Uterus (tissue), 4 donors: ENCODE results near the gene ZNF780A. TPM values are rescaled to one million over a fixed set of nuclear protein-coding genes. Genes with fewer than 3 reads are reported as not detected.
A peak's percentile ranks its signal among the peaks of the same experiment; 100 is the strongest.

ENCODE experiments used
- DNase-seq, 2 donors: peaks; one replicate each; pipeline ENCODE4 v3.0.0-alpha.2; 2019 to 2020
- H3K27ac ChIP-seq, 2 donors: fragments of 200-600 bp; sonication (generic); 1 replicate in 1 of 2; 2 replicates in 1 of 2; pipeline ENCODE4 v1.5.1; 2016 to 2018
- H3K27me3 ChIP-seq, 2 donors: fragments of 200-600 bp; sonication (generic); one replicate each; pipeline ENCODE4 v1.5.1; 2018 to 2019; ENCODE audit warnings: control low read depth in 1 of 2
- H3K36me3 ChIP-seq, 2 donors: fragments of 200-600 bp; sonication (generic); one replicate each; pipeline ENCODE4 v1.5.1; 2019; ENCODE audit warnings: control low read depth in 1 of 2
- H3K4me1 ChIP-seq, 2 donors: fragments of 200-600 bp; sonication (generic); one replicate each; pipeline ENCODE4 v1.5.1; 2018 to 2019; ENCODE audit warnings: control low read depth in 1 of 2
- H3K4me3 ChIP-seq, 2 donors: fragments of 200-600 bp; sonication (generic); 1 replicate in 1 of 2; 2 replicates in 1 of 2; pipeline ENCODE4 v1.5.1; 2018 to 2019; ENCODE audit warnings: mild to moderate bottlenecking in 1 of 2
- H3K9me3 ChIP-seq, 2 donors: fragments of 200-600 bp; sonication (generic); one replicate each; pipeline ENCODE4 v1.5.1; 2019; ENCODE audit warnings: control low read depth in 1 of 2
- POLR2A ChIP-seq, 2 donors: fragments of 450-650 bp; IDR thresholded peaks; one replicate each; pipeline ENCODE4 v1.6.1; 2016; ENCODE audit warnings: antibody characterized with exemption in 2 of 2, mild to moderate bottlenecking in 1 of 2, moderate library complexity in 1 of 2
- intact Hi-C: fragments of 100-400 bp; cut with DNase I; formaldehyde crosslinking; loops from one replicate; pipeline ENCODE4 v1.15.1; 2023; ENCODE audit warnings: low total_unique reads
- total RNA-seq, 4 donors: library from RNA; depleted of rRNA in 3 of 4; stranded (reverse); fragments of >200 nt in 3 of 4; gene quantifications; one replicate each; pipeline versions ENCODE4 v1.1.0 to v1.2.4, GENCODE V29; 2014 to 2023
- TF ChIP-seq, protein P1 (sequence below), 4 experiments: fragments of 200-600 bp in 2 of 4; fragments of 450-650 bp in 2 of 4; sonication (generic) in 2 of 4; IDR thresholded peaks; one replicate each; pipeline ENCODE4 v1.5.1; 2016 to 2019; ENCODE audit warnings: antibody characterized with exemption in 4 of 4, mild to moderate bottlenecking in 2 of 4, moderate library complexity in 1 of 4
- donor health status: DM: yes; HTN: yes; CAD: no.

Gene ZNF780A
- 10 to 100 TPM in 3 of 4 donors, 1 to 10 TPM in 1; 9.4 to 52.9 (median 18.5) TPM for total RNA-seq

GRCh38 chr19:40090241-40091204, at the start of gene ZNF780A:
ZNF780A (minus strand) TSS chr19:40090943; CDS start chr19:40084753, 6,190 bp downstream.
- Histone ChIP-seq H3K36me3 (no peaks in the 10 kb centered on the region), H3K27ac (peak within 1 kb of the TSS; percentile 79 to 87), H3K9me3 (no peaks in the 10 kb centered on the region), H3K27me3 (no peaks in the 10 kb centered on the region), H3K4me3 (peak within 1 kb of the TSS; percentile 65 to 88), H3K4me1 (no peaks in the 10 kb centered on the region)
- peak; percentile 59 to 69 for DNase-seq
- intact Hi-C loops = no loop called here
- TF ChIP-seq, protein P1, sequence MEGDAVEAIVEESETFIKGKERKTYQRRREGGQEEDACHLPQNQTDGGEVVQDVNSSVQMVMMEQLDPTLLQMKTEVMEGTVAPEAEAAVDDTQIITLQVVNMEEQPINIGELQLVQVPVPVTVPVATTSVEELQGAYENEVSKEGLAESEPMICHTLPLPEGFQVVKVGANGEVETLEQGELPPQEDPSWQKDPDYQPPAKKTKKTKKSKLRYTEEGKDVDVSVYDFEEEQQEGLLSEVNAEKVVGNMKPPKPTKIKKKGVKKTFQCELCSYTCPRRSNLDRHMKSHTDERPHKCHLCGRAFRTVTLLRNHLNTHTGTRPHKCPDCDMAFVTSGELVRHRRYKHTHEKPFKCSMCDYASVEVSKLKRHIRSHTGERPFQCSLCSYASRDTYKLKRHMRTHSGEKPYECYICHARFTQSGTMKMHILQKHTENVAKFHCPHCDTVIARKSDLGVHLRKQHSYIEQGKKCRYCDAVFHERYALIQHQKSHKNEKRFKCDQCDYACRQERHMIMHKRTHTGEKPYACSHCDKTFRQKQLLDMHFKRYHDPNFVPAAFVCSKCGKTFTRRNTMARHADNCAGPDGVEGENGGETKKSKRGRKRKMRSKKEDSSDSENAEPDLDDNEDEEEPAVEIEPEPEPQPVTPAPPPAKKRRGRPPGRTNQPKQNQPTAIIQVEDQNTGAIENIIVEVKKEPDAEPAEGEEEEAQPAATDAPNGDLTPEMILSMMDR (IDR thresholded peaks at IDR 0.05) = no peak
- peak in 1 of 2 donors; percentile 32 for TF ChIP-seq POLR2A (IDR thresholded peaks at IDR 0.05)

- no peak overlapping the region for H3K27ac ChIP-seq
- no peaks in the 10 kb centered on the region for H3K9me3 ChIP-seq
- no peaks in the 10 kb centered on the region for H3K36me3 ChIP-seq
- H3K4me1 ChIP-seq = no peaks in the 10 kb centered on the region
- H3K4me3 ChIP-seq = no peak overlapping the region
- no peak for DNase-seq
- intact Hi-C loops = no loop called here
- TF ChIP-seq POLR2A (IDR thresholded peaks at IDR 0.05) = no peak
- TF ChIP-seq, protein P1 (IDR thresholded peaks at IDR 0.05) = peak; percentile 57 to 86 (median 70)
- H3K27me3 ChIP-seq = no peaks in the 10 kb centered on the region
Measured at GRCh38 chr19:40139533-40140287, 49.0 kb upstream of the ZNF780A start.

- no peaks in the 10 kb centered on the region for H3K27me3 ChIP-seq
- intact Hi-C loops = no loop called here
- H3K36me3 ChIP-seq = no peaks in the 10 kb centered on the region
- no peak overlapping the region for H3K4me3 ChIP-seq
- no peak for DNase-seq
- no peak for TF ChIP-seq POLR2A (IDR thresholded peaks at IDR 0.05)
- TF ChIP-seq, protein P1 (IDR thresholded peaks at IDR 0.05) = no peak
- no peak overlapping the region for H3K27ac ChIP-seq
- no peaks in the 10 kb centered on the region for H3K9me3 ChIP-seq
- H3K4me1 ChIP-seq = no peaks in the 10 kb centered on the region
Measured at GRCh38 chr19:40136818-40137217, 46.1 kb upstream of the ZNF780A start.

DNA sequence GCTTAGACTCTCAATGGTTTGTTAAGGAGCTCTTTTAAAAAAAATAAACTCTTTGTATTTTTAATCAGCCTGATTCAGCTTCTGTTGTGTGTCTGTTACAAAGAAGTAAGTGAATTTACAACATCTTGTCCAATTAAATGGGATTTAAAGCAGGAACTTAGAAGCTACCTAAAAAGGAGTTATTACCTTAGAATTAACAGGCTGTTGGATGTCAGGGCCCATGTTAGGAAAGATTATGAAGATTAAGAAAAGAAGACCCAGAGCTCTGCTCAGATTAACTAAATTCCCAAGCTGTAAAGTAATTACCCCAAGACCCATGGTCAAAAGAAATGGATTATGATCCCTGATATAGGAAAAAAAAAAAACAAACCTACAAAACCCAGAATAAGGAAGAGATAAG, 44.1 kb upstream of the ZNF780A start:
- no peak overlapping the region for H3K27ac ChIP-seq
- no peaks in the 10 kb centered on the region for H3K4me1 ChIP-seq
- intact Hi-C loops = no loop called here
- TF ChIP-seq, protein P1 (IDR thresholded peaks at IDR 0.05) = no peak
- no peak for TF ChIP-seq POLR2A (IDR thresholded peaks at IDR 0.05)
- DNase-seq = no peak
- no peak overlapping the region for H3K4me3 ChIP-seq
- H3K27me3 ChIP-seq = no peaks in the 10 kb centered on the region
- no peaks in the 10 kb centered on the region for H3K9me3 ChIP-seq
- H3K36me3 ChIP-seq = no peaks in the 10 kb centered on the region
